ENCODE data around the gene PAX7.

- TF ChIP-seq CTCF (IDR thresholded peaks at IDR 0.05; ENCODE audit: borderline replicate concordance, extremely low read depth, low read length, poor library complexity, severe bottlenecking) (no peak), EZH2 (IDR thresholded peaks at IDR 0.05; ENCODE audit: borderline replicate concordance, low read depth, low read length, severe bottlenecking) (no peak)
Measured at GRCh38 chr1:18707696-18708257, 77.1 kb downstream of the PAX7 start.
